Stimulated activated naive B cell treated with anti-CD40 and anti-IgM and Interleukin-4, amounts not matched to agents 10 μg/mL and 1 μg/mL and 100 μg/mL, for 72 hours (primary cell): Measurements from ENCODE around the gene CSK.
A peak's percentile ranks its signal among the peaks of the same experiment; 100 is the strongest.
"Not testable (repeated sequence)": the region's sequence is repeated elsewhere in the genome, so short reads cannot be mapped to it uniquely, and the experiment has no call there.

ENCODE experiments used
- ATAC-seq, 2 donors: fragments of 150-1000 bp; cut with Tn5 transposase; replicated peaks; 2 replicates each; pipeline ENCODE4 v1.10.0; 2021; ENCODE audit warnings: moderate library complexity in 1 of 2
- DNase-seq: peaks from one replicate; pipeline ENCODE4 v3.0.0; 2021
- H3K27ac Mint-ChIP-seq: one replicate; pipeline ENCODE4 v1.8.0; 2022; ENCODE audit warnings: mild to moderate bottlenecking, mixed read lengths
- H3K27me3 Mint-ChIP-seq, 2 donors: one replicate each; pipeline ENCODE4 v1.8.0; 2022; ENCODE audit warnings: mixed read lengths in 2 of 2
- H3K36me3 Mint-ChIP-seq, 2 donors: one replicate each; pipeline ENCODE4 v1.8.0; 2022; ENCODE audit warnings: mixed read lengths in 2 of 2, mild to moderate bottlenecking in 1 of 2
- H3K4me1 Mint-ChIP-seq, 2 donors: one replicate each; pipeline ENCODE4 v1.8.0; 2022; ENCODE audit warnings: mixed read lengths in 2 of 2, mild to moderate bottlenecking in 1 of 2
- H3K4me3 Mint-ChIP-seq, 2 donors: one replicate each; pipeline ENCODE4 v1.8.0; 2022; ENCODE audit warnings: mild to moderate bottlenecking in 2 of 2, mixed read lengths in 2 of 2, moderate library complexity in 1 of 2
- H3K9me3 Mint-ChIP-seq, 2 donors: one replicate each; pipeline ENCODE4 v1.8.0; 2022; ENCODE audit warnings: mixed read lengths in 2 of 2, mild to moderate bottlenecking in 1 of 2

Gene CSK

GRCh38 chr15:74781431-74782258 is at the start of gene CSK:
Gene CSK, plus strand, starts transcription at chr15:74782080. Its CDS starts 16,218 bp downstream, at chr15:74798298.
- Mint-ChIP-seq H3K4me1 (peaks cover 77 to 90% of the 10 kb centered on the region in 2 donors), H3K4me3 (peak within 1 kb of the TSS; percentile 98), H3K9me3 (no peaks in the 10 kb centered on the region), H3K36me3 (peaks cover 37 to 48% of the 10 kb centered on the region in 2 donors), H3K27me3 (no peaks in the 10 kb centered on the region), H3K27ac (peak within 1 kb of the TSS; percentile 97)
- ATAC-seq = peak; percentile 42 to 52
- peak; percentile 76 for DNase-seq

- peaks cover 8% of the 10 kb centered on the region in 2 donors for H3K9me3 Mint-ChIP-seq
- H3K27me3 Mint-ChIP-seq = peaks cover 42 to 55% of the 10 kb centered on the region in 2 donors
- DNase-seq (no peak), ATAC-seq (no peak)
- no peaks in the 10 kb centered on the region for H3K4me1 Mint-ChIP-seq
- peaks cover 0 to 14% of the 10 kb centered on the region in 2 donors for H3K36me3 Mint-ChIP-seq
- no peak overlapping the region for H3K4me3 Mint-ChIP-seq
- no peak overlapping the region for H3K27ac Mint-ChIP-seq
These were observed 49.0 kb upstream of the CSK start for GRCh38 chr15:74732846-74733245.

GRCh38 chr15:74733269-74733668 is 48.6 kb upstream of the CSK start:
- H3K27me3 Mint-ChIP-seq = peaks cover 39 to 52% of the 10 kb centered on the region in 2 donors
- no peak overlapping the region for H3K4me3 Mint-ChIP-seq
- DNase-seq = no peak
- peaks cover 12% of the 10 kb centered on the region in 2 donors for H3K9me3 Mint-ChIP-seq
- peaks cover 0 to 18% of the 10 kb centered on the region in 2 donors for H3K36me3 Mint-ChIP-seq
- ATAC-seq = no peak
- no peak overlapping the region for H3K27ac Mint-ChIP-seq
- H3K4me1 Mint-ChIP-seq = peaks cover 0 to 4% of the 10 kb centered on the region in 2 donors

GRCh38 chr15:74735305-74735704 is 46.6 kb upstream of the CSK start:
- no peak for ATAC-seq
- Mint-ChIP-seq H3K4me1 (peaks cover 0 to 4% of the 10 kb centered on the region in 2 donors), H3K9me3 (peaks cover 12% of the 10 kb centered on the region in 2 donors), H3K36me3 (peaks cover 0 to 18% of the 10 kb centered on the region in 2 donors), H3K27ac (no peak overlapping the region), H3K27me3 (peaks cover 35 to 44% of the 10 kb centered on the region in 2 donors), H3K4me3 (no peak overlapping the region)
- DNase-seq = no peak

GRCh38 chr15:74738239-74738638 is 43.6 kb upstream of the CSK start:
- not testable (repeated sequence) for DNase-seq, H3K4me1 Mint-ChIP-seq, ATAC-seq, H3K4me3 Mint-ChIP-seq
- H3K36me3 Mint-ChIP-seq = peaks cover 7 to 27% of the 10 kb centered on the region in 2 donors
- peaks cover 17 to 21% of the 10 kb centered on the region in 2 donors for H3K9me3 Mint-ChIP-seq
- H3K27ac Mint-ChIP-seq = peak overlapping the region; percentile 77
- peaks cover 38 to 39% of the 10 kb centered on the region in 2 donors for H3K27me3 Mint-ChIP-seq

GRCh38 chr15:74742422-74742821 is 39.5 kb upstream of the CSK start:
- DNase-seq (no peak), ATAC-seq (peak in 1 of 2 donors; percentile 12)
- Mint-ChIP-seq H3K4me3 (peak overlapping the region; percentile 8 to 25), H3K27ac (no peak overlapping the region), H3K9me3 (peaks cover 11 to 15% of the 10 kb centered on the region in 2 donors), H3K27me3 (peaks cover 19 to 21% of the 10 kb centered on the region in 2 donors), H3K4me1 (peaks cover 8 to 11% of the 10 kb centered on the region in 2 donors), H3K36me3 (peaks cover 7 to 17% of the 10 kb centered on the region in 2 donors)

- Mint-ChIP-seq H3K27ac (no peak overlapping the region), H3K27me3 (peaks cover 8 to 10% of the 10 kb centered on the region in 2 donors), H3K4me1 (peaks cover 6 to 8% of the 10 kb centered on the region in 2 donors), H3K4me3 (no peak overlapping the region), H3K9me3 (peaks cover 6 to 9% of the 10 kb centered on the region in 2 donors), H3K36me3 (peaks cover 7 to 9% of the 10 kb centered on the region in 2 donors)
- no peak for DNase-seq
- no peak for ATAC-seq
These were observed 35.5 kb upstream of the CSK start for GRCh38 chr15:74746389-74746788.

GRCh38 chr15:74748322-74748946 is 33.4 kb upstream of the CSK start, which contains the start of gene CYP1A2:
Gene CYP1A2, plus strand, starts transcription at chr15:74748845. Its CDS starts 894 bp downstream, at chr15:74749739.
- peaks cover 0 to 6% of the 10 kb centered on the region in 2 donors for H3K27me3 Mint-ChIP-seq
- H3K4me1 Mint-ChIP-seq = peaks cover 0 to 8% of the 10 kb centered on the region in 2 donors
- H3K27ac Mint-ChIP-seq = no peak within 1 kb of the TSS
- DNase-seq (no peak), ATAC-seq (no peak)
- H3K36me3 Mint-ChIP-seq = no peaks in the 10 kb centered on the region
- no peaks in the 10 kb centered on the region for H3K9me3 Mint-ChIP-seq
- no peak within 1 kb of the TSS for H3K4me3 Mint-ChIP-seq

GRCh38 chr15:74749832-74750231 is 32.0 kb upstream of the CSK start:
- Mint-ChIP-seq H3K27ac (no peak overlapping the region), H3K4me3 (no peak overlapping the region), H3K4me1 (peaks cover 0 to 8% of the 10 kb centered on the region in 2 donors), H3K9me3 (no peaks in the 10 kb centered on the region), H3K36me3 (no peaks in the 10 kb centered on the region), H3K27me3 (peaks cover 4 to 6% of the 10 kb centered on the region in 2 donors)
- ATAC-seq = no peak
- no peak for DNase-seq

- H3K4me3 Mint-ChIP-seq = no peak overlapping the region
These were observed 31.1 kb upstream of the CSK start for GRCh38 chr15:74750751-74751150.

GRCh38 chr15:74752011-74752410 is 29.9 kb upstream of the CSK start:
- Mint-ChIP-seq H3K27me3 (peaks cover 6 to 12% of the 10 kb centered on the region in 2 donors), H3K4me1 (peaks cover 0 to 6% of the 10 kb centered on the region in 2 donors), H3K9me3 (no peaks in the 10 kb centered on the region), H3K4me3 (no peak overlapping the region), H3K36me3 (no peaks in the 10 kb centered on the region), H3K27ac (no peak overlapping the region)
- no peak for ATAC-seq
- no peak for DNase-seq

More at GRCh38 chr15:74750751-74751150, 31.1 kb upstream of the CSK start:
- H3K9me3 Mint-ChIP-seq = no peaks in the 10 kb centered on the region
- no peaks in the 10 kb centered on the region for H3K36me3 Mint-ChIP-seq
- ATAC-seq (no peak), DNase-seq (no peak)
- H3K27ac Mint-ChIP-seq = no peak overlapping the region
- peaks cover 0 to 6% of the 10 kb centered on the region in 2 donors for H3K4me1 Mint-ChIP-seq
- H3K27me3 Mint-ChIP-seq = peaks cover 6% of the 10 kb centered on the region in 2 donors

GRCh38 chr15:74752531-74752930 is 29.3 kb upstream of the CSK start:
- Mint-ChIP-seq H3K4me1 (peaks cover 0 to 6% of the 10 kb centered on the region in 2 donors), H3K4me3 (no peak overlapping the region), H3K27me3 (peaks cover 6 to 12% of the 10 kb centered on the region in 2 donors), H3K36me3 (no peaks in the 10 kb centered on the region), H3K27ac (no peak overlapping the region), H3K9me3 (no peaks in the 10 kb centered on the region)
- ATAC-seq (no peak), DNase-seq (no peak)

GRCh38 chr15:74754593-74755215 is 27.2 kb upstream of the CSK start:
- Mint-ChIP-seq H3K27ac (no peak overlapping the region), H3K36me3 (no peaks in the 10 kb centered on the region), H3K4me3 (no peak overlapping the region), H3K4me1 (peaks cover 0 to 6% of the 10 kb centered on the region in 2 donors), H3K27me3 (peaks cover 6 to 12% of the 10 kb centered on the region in 2 donors), H3K9me3 (no peaks in the 10 kb centered on the region)
- no peak for DNase-seq
- ATAC-seq = no peak

- H3K27ac Mint-ChIP-seq = no peak overlapping the region
- H3K9me3 Mint-ChIP-seq = no peaks in the 10 kb centered on the region
- H3K4me1 Mint-ChIP-seq = peaks cover 19 to 32% of the 10 kb centered on the region in 2 donors
- no peak for ATAC-seq
- H3K36me3 Mint-ChIP-seq = no peaks in the 10 kb centered on the region
- H3K27me3 Mint-ChIP-seq = peaks cover 12 to 17% of the 10 kb centered on the region in 2 donors
- no peak for DNase-seq
- H3K4me3 Mint-ChIP-seq = no peak overlapping the region
These were observed 23.1 kb upstream of the CSK start for GRCh38 chr15:74758736-74759135.
